ENCODE data around the gene MMRN2. TPM values are rescaled to one million over a fixed set of nuclear protein-coding genes. Genes with fewer than 3 reads are reported as not detected.

Gene MMRN2
- total and polyA plus RNA-seq, 7 donors = 0.92 to 23.3 (median 8.6) TPM

DNA sequence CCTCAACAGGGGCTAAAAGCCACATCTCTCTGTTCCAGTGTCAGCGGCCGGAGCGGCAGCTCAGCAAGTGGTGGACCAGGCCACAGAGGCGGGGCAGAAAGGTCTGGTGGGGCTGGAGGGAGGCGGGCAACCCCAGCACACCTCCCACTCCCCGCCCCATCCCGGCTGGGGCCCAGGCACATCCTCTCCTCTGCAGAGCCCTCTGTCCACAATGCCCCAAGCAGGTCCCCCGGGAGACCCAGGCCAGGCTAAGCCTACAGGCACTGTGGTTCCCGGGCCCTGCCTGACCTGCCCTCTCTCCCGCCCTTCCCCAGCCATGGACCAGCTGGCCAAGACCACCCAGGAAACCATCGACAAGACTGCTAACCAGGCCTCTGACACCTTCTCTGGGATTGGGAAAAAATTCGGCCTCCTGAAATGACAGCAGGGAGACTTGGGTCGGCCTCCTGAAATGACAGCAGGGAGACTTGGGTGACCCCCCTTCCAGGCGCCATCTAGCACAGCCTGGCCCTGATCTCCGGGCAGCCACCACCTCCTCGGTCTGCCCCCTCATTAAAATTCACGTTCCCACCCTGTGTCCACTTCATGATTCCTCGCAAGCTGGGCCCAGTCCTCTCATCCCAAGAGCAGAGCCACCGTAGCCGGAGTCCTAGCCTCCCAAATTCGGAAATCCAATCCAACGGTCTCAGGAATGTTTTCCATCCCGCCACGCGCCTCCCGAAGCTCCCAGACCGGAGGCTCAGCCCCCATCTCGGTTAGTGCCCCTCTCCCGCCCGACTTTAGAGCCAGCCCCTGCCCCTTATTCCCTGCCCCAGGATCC, 13.0 kb upstream of the MMRN2 start:
- intact Hi-C loops (cut with DNase I) = loop anchor here (10.0 kb wide), 1 partner anchor 566 kb away; no protein-coding TSS in a partner anchor
- H3K27me3 ChIP-seq = no peaks in the 10 kb centered on the region
- peak overlapping the region; percentile 94 to 98 (median 96) for H3K27ac ChIP-seq
- TF ChIP-seq EP300 (IDR thresholded peaks at IDR 0.05) (peak in 1 of 4 donors; percentile 7), POLR2A (IDR thresholded peaks at IDR 0.05) (peak; percentile 20 to 34), POLR2AphosphoS5 (IDR thresholded peaks at IDR 0.05) (peak; percentile 76 to 82 (median 76))
- TF ChIP-seq, protein P1, sequence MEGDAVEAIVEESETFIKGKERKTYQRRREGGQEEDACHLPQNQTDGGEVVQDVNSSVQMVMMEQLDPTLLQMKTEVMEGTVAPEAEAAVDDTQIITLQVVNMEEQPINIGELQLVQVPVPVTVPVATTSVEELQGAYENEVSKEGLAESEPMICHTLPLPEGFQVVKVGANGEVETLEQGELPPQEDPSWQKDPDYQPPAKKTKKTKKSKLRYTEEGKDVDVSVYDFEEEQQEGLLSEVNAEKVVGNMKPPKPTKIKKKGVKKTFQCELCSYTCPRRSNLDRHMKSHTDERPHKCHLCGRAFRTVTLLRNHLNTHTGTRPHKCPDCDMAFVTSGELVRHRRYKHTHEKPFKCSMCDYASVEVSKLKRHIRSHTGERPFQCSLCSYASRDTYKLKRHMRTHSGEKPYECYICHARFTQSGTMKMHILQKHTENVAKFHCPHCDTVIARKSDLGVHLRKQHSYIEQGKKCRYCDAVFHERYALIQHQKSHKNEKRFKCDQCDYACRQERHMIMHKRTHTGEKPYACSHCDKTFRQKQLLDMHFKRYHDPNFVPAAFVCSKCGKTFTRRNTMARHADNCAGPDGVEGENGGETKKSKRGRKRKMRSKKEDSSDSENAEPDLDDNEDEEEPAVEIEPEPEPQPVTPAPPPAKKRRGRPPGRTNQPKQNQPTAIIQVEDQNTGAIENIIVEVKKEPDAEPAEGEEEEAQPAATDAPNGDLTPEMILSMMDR (IDR thresholded peaks at IDR 0.05) = no peak
- H3K4me3 ChIP-seq = peak overlapping the region; percentile 62 to 75 (median 70)
- WGBS, 2 donors = 46 to 51% methylated on average over 30 of the region's 30 CpGs
- H3K36me3 ChIP-seq = no peaks in the 10 kb centered on the region
- no peaks in the 10 kb centered on the region for H3K9me3 ChIP-seq
- H3K4me1 ChIP-seq = peaks cover 0 to 57% (median 53%) of the 10 kb centered on the region in 4 donors
- peak; percentile 95 for DNase-seq

DNA sequence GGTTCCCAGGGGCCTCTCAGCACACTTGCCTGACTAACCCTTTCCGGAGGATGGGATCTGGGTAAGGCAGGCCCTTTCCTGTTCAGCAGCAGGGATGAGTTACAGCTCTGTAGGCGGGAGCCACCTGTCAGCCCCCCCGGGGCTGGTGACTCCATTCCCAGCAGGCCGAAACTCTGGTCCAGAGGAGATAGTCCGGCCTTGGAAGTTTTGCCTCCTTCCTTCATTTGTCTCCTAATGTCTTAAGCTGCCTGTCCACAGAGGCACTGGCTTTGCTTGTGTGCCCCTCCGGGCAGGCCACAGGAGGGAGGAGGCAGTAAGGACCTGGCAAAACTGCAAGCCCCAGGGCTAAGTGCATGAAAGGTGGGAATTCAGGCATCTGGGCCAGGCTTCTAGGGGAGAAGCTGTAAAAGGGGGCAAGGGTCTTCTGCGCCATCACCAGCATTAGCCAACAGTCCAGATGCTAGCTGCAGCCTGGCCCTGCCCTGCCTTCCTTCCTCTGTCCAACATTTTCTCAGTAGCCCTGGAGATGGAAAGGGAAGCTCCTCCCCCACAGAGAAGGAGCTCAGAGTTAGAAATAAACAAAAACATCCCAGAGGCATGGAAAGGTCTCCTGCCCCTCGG, 12.1 kb upstream of the MMRN2 start:
- Histone ChIP-seq H3K27ac (peak overlapping the region; percentile 94 to 98 (median 96)), H3K4me3 (peak overlapping the region; percentile 62 to 75 (median 70)), H3K27me3 (no peaks in the 10 kb centered on the region), H3K4me1 (peaks cover 0 to 57% (median 53%) of the 10 kb centered on the region in 4 donors), H3K9me3 (no peaks in the 10 kb centered on the region), H3K36me3 (no peaks in the 10 kb centered on the region)
- WGBS, 2 donors = 76 to 78% methylated on average over 8 of the region's 8 CpGs
- no peak for TF ChIP-seq POLR2AphosphoS5 (IDR thresholded peaks at IDR 0.05)
- TF ChIP-seq, protein P1 (IDR thresholded peaks at IDR 0.05) = no peak
- TF ChIP-seq POLR2A (IDR thresholded peaks at IDR 0.05) = no peak
- TF ChIP-seq EP300 (IDR thresholded peaks at IDR 0.05) = no peak
- peak; percentile 73 for DNase-seq
- intact Hi-C loops (cut with DNase I) = loop anchor here (10.0 kb wide), 1 partner anchor 565 kb away; no protein-coding TSS in a partner anchor

DNA sequence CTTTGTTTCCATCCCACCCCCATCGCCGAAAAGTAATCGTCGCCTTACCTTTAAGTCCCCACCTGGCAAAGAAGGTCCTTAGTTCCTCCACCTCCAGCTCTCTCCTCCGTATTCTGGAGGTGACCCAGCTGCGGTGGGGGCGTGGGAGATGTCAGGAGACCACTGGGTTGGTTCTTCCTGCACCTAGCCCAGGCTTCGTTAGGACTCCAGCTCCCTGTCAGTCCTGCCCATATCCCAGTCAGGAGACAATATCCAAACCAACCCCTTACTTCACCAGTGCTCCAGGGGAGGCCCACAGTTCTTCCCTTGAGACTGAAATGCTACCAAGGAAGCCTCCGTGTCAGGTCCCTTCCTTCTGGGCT, 11.6 kb upstream of the MMRN2 start:
- Histone ChIP-seq H3K27ac (peak overlapping the region; percentile 94 to 98 (median 96)), H3K9me3 (no peaks in the 10 kb centered on the region), H3K27me3 (no peaks in the 10 kb centered on the region), H3K36me3 (no peaks in the 10 kb centered on the region), H3K4me3 (peak overlapping the region; percentile 62 to 75 (median 70)), H3K4me1 (peaks cover 0 to 57% (median 53%) of the 10 kb centered on the region in 4 donors)
- peak; percentile 68 for DNase-seq
- intact Hi-C loops (cut with DNase I) = no loop called here
- 19 to 54% methylated on average over 9 of the region's 9 CpGs for WGBS, 2 donors
- TF ChIP-seq EP300 (IDR thresholded peaks at IDR 0.05) = no peak
- TF ChIP-seq, protein P1 (IDR thresholded peaks at IDR 0.05) = no peak
- no peak for TF ChIP-seq POLR2AphosphoS5 (IDR thresholded peaks at IDR 0.05)
- TF ChIP-seq POLR2A (IDR thresholded peaks at IDR 0.05) = no peak

DNA sequence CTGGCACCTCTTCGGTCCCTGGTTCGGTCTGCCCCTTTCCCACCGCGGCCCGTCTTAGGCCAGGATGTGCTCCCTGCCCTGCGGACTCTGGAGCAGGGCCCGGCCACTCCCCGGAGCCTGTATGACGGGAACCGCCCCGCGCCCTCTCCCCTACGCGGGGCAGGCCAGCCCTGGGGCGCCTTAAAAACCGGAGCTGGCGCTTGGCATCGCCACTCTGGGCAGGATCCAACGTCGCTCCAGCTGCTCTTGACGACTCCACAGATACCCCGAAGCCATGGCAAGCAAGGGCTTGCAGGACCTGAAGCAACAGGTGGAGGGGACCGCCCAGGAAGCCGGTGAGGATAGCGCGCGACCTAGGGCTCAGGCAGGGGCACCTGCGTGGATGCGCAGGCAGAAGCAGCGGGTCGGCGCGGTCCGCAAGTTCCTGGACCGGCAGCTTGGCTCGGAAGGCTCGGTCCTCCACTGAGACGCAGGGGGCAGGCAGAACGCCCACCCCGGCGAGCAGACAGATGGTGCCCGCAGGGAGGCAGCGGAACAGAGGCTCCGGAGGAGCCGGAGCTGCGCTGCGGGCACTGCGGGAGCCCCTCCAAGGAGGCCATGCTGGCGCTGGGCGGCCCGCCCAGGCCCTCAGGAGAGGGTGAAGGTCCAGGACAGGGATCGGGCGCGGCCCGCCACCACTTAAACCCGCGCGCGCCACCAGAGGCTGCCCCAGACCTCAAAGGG, 11.0 kb upstream of the MMRN2 start, which contains the start of gene ADIRF:
TSS of gene ADIRF (plus strand) at position 212 of the 723 bp plus-strand sequence. CDS start at position 275, 63 bp downstream.
- intact Hi-C loops (cut with DNase I) = no loop called here
- Histone ChIP-seq H3K4me1 (peaks cover 0 to 57% (median 53%) of the 10 kb centered on the region in 4 donors), H3K9me3 (no peaks in the 10 kb centered on the region), H3K27ac (peak within 1 kb of the TSS; percentile 94 to 98 (median 96)), H3K36me3 (no peaks in the 10 kb centered on the region), H3K27me3 (no peaks in the 10 kb centered on the region), H3K4me3 (peak within 1 kb of the TSS; percentile 62 to 75 (median 70))
- 3 to 13% methylated on average over 59 of the region's 59 CpGs for WGBS, 2 donors
- TF ChIP-seq EP300 (IDR thresholded peaks at IDR 0.05) (no peak), POLR2AphosphoS5 (IDR thresholded peaks at IDR 0.05) (peak in 3 of 4 donors; percentile 27 to 79 (median 77)), POLR2A (IDR thresholded peaks at IDR 0.05) (peak in 1 of 2 donors; percentile 19)
- TF ChIP-seq, protein P1 (IDR thresholded peaks at IDR 0.05) = no peak
- DNase-seq = peak; percentile 80

Data from sigmoid colon (tissue), 7 donors.